ENCODE measurements around the gene ADGRG6. TPM values are rescaled to one million over a fixed set of nuclear protein-coding genes. Genes with fewer than 3 reads are reported as not detected.

ADGRG6 gene
- total RNA-seq, 4 donors from 2014 or later: 1.5 to 6.0 (median 3.2) TPM

- H3K36me3 ChIP-seq: no peaks in the 10 kb centered on the region
- in situ Hi-C loops (cut with MboI; ENCODE audit: low sequenced_read_pairs in 4 of 4): no loop called here
- H3K9me3 ChIP-seq: no peaks in the 10 kb centered on the region
- H3K4me1 ChIP-seq: no peaks in the 10 kb centered on the region
- no peaks in the 10 kb centered on the region for H3K27me3 ChIP-seq
- H3K4me3 ChIP-seq: no peak overlapping the region
- ATAC-seq (no peak), DNase-seq (no peak)
- H3K27ac ChIP-seq: no peak overlapping the region
- TF ChIP-seq CTCF (IDR thresholded peaks at IDR 0.05 in 4 of 5, conservative IDR thresholded peaks at IDR 0.05 in 1 of 5): no peak
- no peak for TF ChIP-seq POLR2A (IDR thresholded peaks at IDR 0.05)
- intact Hi-C loops (cut with DNase I; ENCODE audit: low total_unique reads): no loop called here
These were observed 109.3 kb downstream of the ADGRG6 start for GRCh38 chr6:142411145-142411544.

- in situ Hi-C loops (cut with MboI; ENCODE audit: low sequenced_read_pairs in 4 of 4): no loop called here
- Histone ChIP-seq H3K27ac (no peak overlapping the region), H3K4me1 (no peaks in the 10 kb centered on the region), H3K27me3 (no peaks in the 10 kb centered on the region), H3K36me3 (no peaks in the 10 kb centered on the region), H3K9me3 (no peaks in the 10 kb centered on the region), H3K4me3 (no peak overlapping the region)
- intact Hi-C loops (cut with DNase I; ENCODE audit: low total_unique reads): no loop called here
- DNase-seq: no peak
- TF ChIP-seq POLR2A (IDR thresholded peaks at IDR 0.05) (no peak), CTCF (IDR thresholded peaks at IDR 0.05 in 4 of 5, conservative IDR thresholded peaks at IDR 0.05 in 1 of 5) (no peak)
- no peak for ATAC-seq
These were observed 110.4 kb downstream of the ADGRG6 start for GRCh38 chr6:142412241-142412640.

- no peaks in the 10 kb centered on the region for H3K27me3 ChIP-seq
- no peak for DNase-seq
- no peak overlapping the region for H3K4me3 ChIP-seq
- no peak for ATAC-seq
- no peaks in the 10 kb centered on the region for H3K4me1 ChIP-seq
- H3K36me3 ChIP-seq: no peaks in the 10 kb centered on the region
- no peaks in the 10 kb centered on the region for H3K9me3 ChIP-seq
- in situ Hi-C loops (cut with MboI; ENCODE audit: low sequenced_read_pairs in 4 of 4) (no loop called here), intact Hi-C loops (cut with DNase I; ENCODE audit: low total_unique reads) (no loop called here)
- TF ChIP-seq POLR2A (IDR thresholded peaks at IDR 0.05) (no peak), CTCF (IDR thresholded peaks at IDR 0.05 in 4 of 5, conservative IDR thresholded peaks at IDR 0.05 in 1 of 5) (no peak)
- H3K27ac ChIP-seq: no peak overlapping the region
These were observed 110.9 kb downstream of the ADGRG6 start for GRCh38 chr6:142412658-142413057.

GRCh38 chr6:142413111-142413510 lies 111.3 kb downstream of the ADGRG6 start:
- Histone ChIP-seq H3K9me3 (no peaks in the 10 kb centered on the region), H3K27me3 (no peaks in the 10 kb centered on the region), H3K36me3 (no peaks in the 10 kb centered on the region), H3K4me3 (no peak overlapping the region), H3K4me1 (no peaks in the 10 kb centered on the region), H3K27ac (no peak overlapping the region)
- no peak for DNase-seq
- no peak for ATAC-seq
- no peak for TF ChIP-seq POLR2A (IDR thresholded peaks at IDR 0.05)
- TF ChIP-seq CTCF (IDR thresholded peaks at IDR 0.05 in 4 of 5, conservative IDR thresholded peaks at IDR 0.05 in 1 of 5): no peak
- in situ Hi-C loops (cut with MboI; ENCODE audit: low sequenced_read_pairs in 4 of 4): no loop called here
- intact Hi-C loops (cut with DNase I; ENCODE audit: low total_unique reads): no loop called here
